Breast epithelium (tissue), 3 donors: ENCODE results near the gene SNAI3.

ENCODE experiments used
- CTCF ChIP-seq, 3 donors: fragments of 450-650 bp; IDR thresholded peaks; one replicate each; pipeline ENCODE4 v1.5.1; 2016 to 2017; ENCODE audit warnings: antibody characterized with exemption in 3 of 3, mild to moderate bottlenecking in 3 of 3, moderate library complexity in 3 of 3
- POLR2A ChIP-seq: fragments of 450-650 bp; IDR thresholded peaks from one replicate; pipeline ENCODE4 v1.6.1; 2016; ENCODE audit warnings: antibody characterized with exemption, mild to moderate bottlenecking, moderate library complexity

- TF ChIP-seq CTCF (IDR thresholded peaks at IDR 0.05) (no peak), POLR2A (no peak)
These were observed 31.8 kb downstream of the SNAI3 start for GRCh38 chr16:88654363-88655052.
